HEK293 (cell line): Measurements from ENCODE around the gene NPHP1.

Experiments
- CTCF ChIA-PET: fragments of 350-600 bp; formaldehyde crosslinking; extraction: SDS; loops from one replicate; lab custom pipeline; 2021; ENCODE audit warnings: antibody characterized with exemption; lab: Yijun Ruan, JAX
- POLR2A ChIA-PET: fragments of 300-600 bp; formaldehyde crosslinking; extraction: SDS; loops from one replicate; lab custom pipeline; 2020; ENCODE audit warnings: antibody characterized with exemption, inconsistent platforms; lab: Yijun Ruan, JAX
- H3K27ac ChIP-seq: fragments of 200-500 bp; sonication (Bioruptor generic); 2 replicates; pipeline ENCODE4 v1.5.1; 2014; ENCODE audit warnings: low read depth, low read length, control low read depth, inconsistent platforms; ENCODE audit errors: extremely low read depth
- H3K36me3 ChIP-seq, 2 experiments: fragments of 200-500 bp in 1 of 2; sonication (Bioruptor generic) in 1 of 2; 1 replicate in 1 of 2; 2 replicates in 1 of 2; pipeline ENCODE4 v1.5.1; 2014 to 2017; ENCODE audit warnings: inconsistent platforms in 2 of 2, low read length in 2 of 2; ENCODE audit not compliant: control insufficient read depth in 2 of 2, insufficient read depth in 1 of 2
- H3K4me1 ChIP-seq: fragments of 200-500 bp; sonication (Bioruptor generic); 2 replicates; pipeline ENCODE4 v1.5.1; 2014; ENCODE audit warnings: mild to moderate bottlenecking, low read length, inconsistent platforms; ENCODE audit not compliant: control insufficient read depth, insufficient read depth
- H3K4me3 ChIP-seq: 2 replicates; pipeline ENCODE4 v1.5.1; 2011; ENCODE audit warnings: low read depth, mild to moderate bottlenecking, control low read depth, low read length, moderate library complexity
- H3K9me3 ChIP-seq: fragments of 200-500 bp; sonication (Bioruptor generic); 2 replicates; pipeline ENCODE4 v1.5.1; 2014; ENCODE audit warnings: low read depth, low read length, inconsistent platforms; ENCODE audit not compliant: control insufficient read depth, insufficient read depth
- KLF9 ChIP-seq: fragments of 450-650 bp; formaldehyde crosslinking; IDR thresholded peaks from 2 replicates; pipeline ENCODE4 v1.5.1; 2016; ENCODE audit warnings: missing biosample characterization, missing genetic modification characterization, low read depth
- PRDM1 ChIP-seq: fragments of 450-650 bp; formaldehyde crosslinking; IDR thresholded peaks from 2 replicates; pipeline ENCODE4; 2016; ENCODE audit warnings: missing biosample characterization, missing genetic modification characterization
- SCRT2 ChIP-seq: fragments of 450-650 bp; formaldehyde crosslinking; IDR thresholded peaks from 2 replicates; pipeline ENCODE4 v1.5.1; 2016; ENCODE audit warnings: missing biosample characterization, missing genetic modification characterization
- SP3 ChIP-seq: fragments of 450-650 bp; formaldehyde crosslinking; IDR thresholded peaks from 2 replicates; pipeline ENCODE4 v1.5.1; 2016; ENCODE audit warnings: missing biosample characterization, missing genetic modification characterization
- YY2 ChIP-seq: fragments of 450-650 bp; formaldehyde crosslinking; IDR thresholded peaks from 2 replicates; pipeline ENCODE4 v1.5.1; 2016; ENCODE audit warnings: missing biosample characterization, missing genetic modification characterization
- ZBTB20 ChIP-seq: fragments of 450-650 bp; formaldehyde crosslinking; IDR thresholded peaks from 2 replicates; pipeline ENCODE4 v1.5.1; 2016; ENCODE audit warnings: missing biosample characterization, missing genetic modification characterization
- ZNF112 ChIP-seq: fragments of 450-650 bp; formaldehyde crosslinking; IDR thresholded peaks from 2 replicates; pipeline ENCODE4 v1.5.0; 2017; ENCODE audit warnings: missing biosample characterization, missing genetic modification characterization
- ZNF24 ChIP-seq: fragments of 450-650 bp; formaldehyde crosslinking; IDR thresholded peaks from 2 replicates; pipeline ENCODE4 v1.5.1; 2016; ENCODE audit warnings: missing biosample characterization, missing genetic modification characterization
- ZNF341 ChIP-seq: fragments of 450-650 bp; formaldehyde crosslinking; IDR thresholded peaks from 2 replicates; pipeline ENCODE4; 2016; ENCODE audit warnings: low read depth, missing biosample characterization, missing genetic modification characterization
- ZNF366 ChIP-seq: fragments of 450-650 bp; formaldehyde crosslinking; conservative IDR thresholded peaks from 2 replicates; pipeline ENCODE4 v1.5.1; 2016; ENCODE audit warnings: missing biosample characterization, missing genetic modification characterization
- ZNF621 ChIP-seq: fragments of 450-650 bp; formaldehyde crosslinking; IDR thresholded peaks from 2 replicates; pipeline ENCODE4 v1.5.1; 2017; ENCODE audit warnings: missing biosample characterization, missing genetic modification characterization
- ZNF791 ChIP-seq: fragments of 450-650 bp; formaldehyde crosslinking; IDR thresholded peaks from 2 replicates; pipeline ENCODE4 v1.5.1; 2016; ENCODE audit warnings: missing biosample characterization, missing genetic modification characterization
- TF ChIP-seq, protein P1 (sequence below): fragments of 450-650 bp; formaldehyde crosslinking; IDR thresholded peaks from 2 replicates; pipeline ENCODE4 v1.5.1; 2017; ENCODE audit warnings: missing biosample characterization, missing genetic modification characterization
- TF ChIP-seq, protein P2 (sequence below): fragments of 450-650 bp; formaldehyde crosslinking; IDR thresholded peaks from 2 replicates; pipeline ENCODE4 v1.5.1; 2016; ENCODE audit warnings: missing biosample characterization, missing genetic modification characterization
- TF ChIP-seq, protein P3 (sequence below): fragments of 450-650 bp; formaldehyde crosslinking; IDR thresholded peaks from 2 replicates; pipeline ENCODE4 v1.5.1; 2017; ENCODE audit warnings: missing biosample characterization, mild to moderate bottlenecking, missing genetic modification characterization, moderate library complexity
- TF ChIP-seq, protein P4 (sequence below): fragments of 450-650 bp; formaldehyde crosslinking; IDR thresholded peaks from 2 replicates; pipeline ENCODE4 v1.5.1; 2017; ENCODE audit warnings: missing biosample characterization, missing genetic modification characterization
- TF ChIP-seq, protein P5 (sequence below): fragments of 450-650 bp; formaldehyde crosslinking; IDR thresholded peaks from 2 replicates; pipeline ENCODE4 v1.5.1; 2016; ENCODE audit warnings: missing biosample characterization, missing genetic modification characterization, borderline replicate concordance
- TF ChIP-seq, protein P6 (sequence below): fragments of 450-650 bp; formaldehyde crosslinking; IDR thresholded peaks from 2 replicates; pipeline ENCODE4 v1.5.1; 2016; ENCODE audit warnings: missing biosample characterization, missing genetic modification characterization

Gene NPHP1

DNA sequence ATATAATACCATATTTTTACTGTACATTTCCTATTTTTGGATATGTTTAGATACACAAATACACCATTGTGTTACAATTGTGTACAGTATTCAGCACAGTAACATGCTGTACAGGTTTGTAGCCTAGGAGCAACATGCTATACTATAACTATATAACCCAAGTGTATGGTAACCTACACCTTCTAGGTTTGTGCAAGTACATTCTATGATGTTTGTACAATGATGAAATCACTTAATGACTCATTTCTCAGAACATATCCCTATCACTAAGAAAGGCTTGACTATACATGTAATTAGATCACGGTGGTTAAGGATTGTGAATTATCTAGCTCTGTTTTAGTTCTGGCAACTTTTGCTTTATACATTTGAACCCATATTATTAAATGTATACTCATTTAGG lies 31.3 kb downstream of the NPHP1 start (continued):
- TF ChIP-seq, protein P1, sequence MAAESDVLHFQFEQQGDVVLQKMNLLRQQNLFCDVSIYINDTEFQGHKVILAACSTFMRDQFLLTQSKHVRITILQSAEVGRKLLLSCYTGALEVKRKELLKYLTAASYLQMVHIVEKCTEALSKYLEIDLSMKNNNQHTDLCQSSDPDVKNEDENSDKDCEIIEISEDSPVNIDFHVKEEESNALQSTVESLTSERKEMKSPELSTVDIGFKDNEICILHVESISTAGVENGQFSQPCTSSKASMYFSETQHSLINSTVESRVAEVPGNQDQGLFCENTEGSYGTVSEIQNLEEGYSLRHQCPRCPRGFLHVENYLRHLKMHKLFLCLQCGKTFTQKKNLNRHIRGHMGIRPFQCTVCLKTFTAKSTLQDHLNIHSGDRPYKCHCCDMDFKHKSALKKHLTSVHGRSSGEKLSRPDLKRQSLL = no peak
- TF ChIP-seq, protein P2, sequence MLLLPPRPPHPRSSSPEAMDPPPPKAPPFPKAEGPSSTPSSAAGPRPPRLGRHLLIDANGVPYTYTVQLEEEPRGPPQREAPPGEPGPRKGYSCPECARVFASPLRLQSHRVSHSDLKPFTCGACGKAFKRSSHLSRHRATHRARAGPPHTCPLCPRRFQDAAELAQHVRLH (tag by site-specific recombination) = no peak
- 0 out of 2 replicates have a peak, but pooled peaks have one; percentile 13 for TF ChIP-seq ZNF24 (tag by site-specific recombination)
- TF ChIP-seq SCRT2 = peak; percentile 56; the same call in 1 of the 2 replicates
- TF ChIP-seq ZNF112 (tag by site-specific recombination) = no peak
- TF ChIP-seq SP3 = 0 out of 2 replicates have a peak, but pooled peaks have one; percentile 12
- TF ChIP-seq, protein P3, sequence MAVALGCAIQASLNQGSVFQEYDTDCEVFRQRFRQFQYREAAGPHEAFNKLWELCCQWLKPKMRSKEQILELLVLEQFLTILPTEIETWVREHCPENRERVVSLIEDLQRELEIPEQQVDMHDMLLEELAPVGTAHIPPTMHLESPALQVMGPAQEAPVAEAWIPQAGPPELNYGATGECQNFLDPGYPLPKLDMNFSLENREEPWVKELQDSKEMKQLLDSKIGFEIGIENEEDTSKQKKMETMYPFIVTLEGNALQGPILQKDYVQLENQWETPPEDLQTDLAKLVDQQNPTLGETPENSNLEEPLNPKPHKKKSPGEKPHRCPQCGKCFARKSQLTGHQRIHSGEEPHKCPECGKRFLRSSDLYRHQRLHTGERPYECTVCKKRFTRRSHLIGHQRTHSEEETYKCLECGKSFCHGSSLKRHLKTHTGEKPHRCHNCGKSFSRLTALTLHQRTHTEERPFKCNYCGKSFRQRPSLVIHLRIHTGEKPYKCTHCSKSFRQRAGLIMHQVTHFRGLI (tag by site-specific recombination) = no peak
- TF ChIP-seq PRDM1 (tag by site-specific recombination) = peak; percentile 43; the same call in 1 of the 2 replicates
- no peak for TF ChIP-seq ZBTB20 (tag by site-specific recombination)
- TF ChIP-seq ZNF366 (tag by site-specific recombination) = 0 out of 2 replicates have a peak, but pooled peaks have one; percentile 35

DNA sequence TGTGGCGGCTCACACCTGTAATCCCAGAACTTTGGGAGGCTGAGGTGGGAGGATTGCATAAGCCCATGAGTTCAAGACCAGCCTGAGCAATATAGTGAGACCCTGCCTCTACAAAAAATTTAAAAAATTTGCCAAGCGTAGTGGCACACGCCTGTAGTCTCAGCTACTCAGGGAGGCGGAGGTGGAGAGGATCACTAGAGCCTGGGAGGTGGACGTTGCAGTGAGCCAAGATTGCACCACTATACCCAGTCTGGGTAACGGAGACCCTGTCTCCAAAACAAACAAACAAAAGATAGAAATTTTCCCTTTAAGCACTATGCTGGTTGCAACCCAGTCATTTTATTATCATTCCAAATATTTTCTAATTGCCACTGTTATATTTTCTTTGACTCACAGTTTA lies 32.3 kb downstream of the NPHP1 start:
- H3K9me3 ChIP-seq = no peaks in the 10 kb centered on the region
- ChIA-PET CTCF (no interaction called here), POLR2A (no interaction called here)
- no peak overlapping the region for H3K27ac ChIP-seq
- TF ChIP-seq, protein P4, sequence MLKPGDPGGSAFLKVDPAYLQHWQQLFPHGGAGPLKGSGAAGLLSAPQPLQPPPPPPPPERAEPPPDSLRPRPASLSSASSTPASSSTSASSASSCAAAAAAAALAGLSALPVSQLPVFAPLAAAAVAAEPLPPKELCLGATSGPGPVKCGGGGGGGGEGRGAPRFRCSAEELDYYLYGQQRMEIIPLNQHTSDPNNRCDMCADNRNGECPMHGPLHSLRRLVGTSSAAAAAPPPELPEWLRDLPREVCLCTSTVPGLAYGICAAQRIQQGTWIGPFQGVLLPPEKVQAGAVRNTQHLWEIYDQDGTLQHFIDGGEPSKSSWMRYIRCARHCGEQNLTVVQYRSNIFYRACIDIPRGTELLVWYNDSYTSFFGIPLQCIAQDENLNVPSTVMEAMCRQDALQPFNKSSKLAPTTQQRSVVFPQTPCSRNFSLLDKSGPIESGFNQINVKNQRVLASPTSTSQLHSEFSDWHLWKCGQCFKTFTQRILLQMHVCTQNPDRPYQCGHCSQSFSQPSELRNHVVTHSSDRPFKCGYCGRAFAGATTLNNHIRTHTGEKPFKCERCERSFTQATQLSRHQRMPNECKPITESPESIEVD (tag by site-specific recombination) = no peak
- TF ChIP-seq, protein P3 (tag by site-specific recombination) = no peak
- no peak for TF ChIP-seq KLF9 (tag by site-specific recombination)
- no peak for TF ChIP-seq ZNF791 (tag by site-specific recombination)
- no peak for TF ChIP-seq ZNF341 (tag by site-specific recombination)
- TF ChIP-seq, protein P5, sequence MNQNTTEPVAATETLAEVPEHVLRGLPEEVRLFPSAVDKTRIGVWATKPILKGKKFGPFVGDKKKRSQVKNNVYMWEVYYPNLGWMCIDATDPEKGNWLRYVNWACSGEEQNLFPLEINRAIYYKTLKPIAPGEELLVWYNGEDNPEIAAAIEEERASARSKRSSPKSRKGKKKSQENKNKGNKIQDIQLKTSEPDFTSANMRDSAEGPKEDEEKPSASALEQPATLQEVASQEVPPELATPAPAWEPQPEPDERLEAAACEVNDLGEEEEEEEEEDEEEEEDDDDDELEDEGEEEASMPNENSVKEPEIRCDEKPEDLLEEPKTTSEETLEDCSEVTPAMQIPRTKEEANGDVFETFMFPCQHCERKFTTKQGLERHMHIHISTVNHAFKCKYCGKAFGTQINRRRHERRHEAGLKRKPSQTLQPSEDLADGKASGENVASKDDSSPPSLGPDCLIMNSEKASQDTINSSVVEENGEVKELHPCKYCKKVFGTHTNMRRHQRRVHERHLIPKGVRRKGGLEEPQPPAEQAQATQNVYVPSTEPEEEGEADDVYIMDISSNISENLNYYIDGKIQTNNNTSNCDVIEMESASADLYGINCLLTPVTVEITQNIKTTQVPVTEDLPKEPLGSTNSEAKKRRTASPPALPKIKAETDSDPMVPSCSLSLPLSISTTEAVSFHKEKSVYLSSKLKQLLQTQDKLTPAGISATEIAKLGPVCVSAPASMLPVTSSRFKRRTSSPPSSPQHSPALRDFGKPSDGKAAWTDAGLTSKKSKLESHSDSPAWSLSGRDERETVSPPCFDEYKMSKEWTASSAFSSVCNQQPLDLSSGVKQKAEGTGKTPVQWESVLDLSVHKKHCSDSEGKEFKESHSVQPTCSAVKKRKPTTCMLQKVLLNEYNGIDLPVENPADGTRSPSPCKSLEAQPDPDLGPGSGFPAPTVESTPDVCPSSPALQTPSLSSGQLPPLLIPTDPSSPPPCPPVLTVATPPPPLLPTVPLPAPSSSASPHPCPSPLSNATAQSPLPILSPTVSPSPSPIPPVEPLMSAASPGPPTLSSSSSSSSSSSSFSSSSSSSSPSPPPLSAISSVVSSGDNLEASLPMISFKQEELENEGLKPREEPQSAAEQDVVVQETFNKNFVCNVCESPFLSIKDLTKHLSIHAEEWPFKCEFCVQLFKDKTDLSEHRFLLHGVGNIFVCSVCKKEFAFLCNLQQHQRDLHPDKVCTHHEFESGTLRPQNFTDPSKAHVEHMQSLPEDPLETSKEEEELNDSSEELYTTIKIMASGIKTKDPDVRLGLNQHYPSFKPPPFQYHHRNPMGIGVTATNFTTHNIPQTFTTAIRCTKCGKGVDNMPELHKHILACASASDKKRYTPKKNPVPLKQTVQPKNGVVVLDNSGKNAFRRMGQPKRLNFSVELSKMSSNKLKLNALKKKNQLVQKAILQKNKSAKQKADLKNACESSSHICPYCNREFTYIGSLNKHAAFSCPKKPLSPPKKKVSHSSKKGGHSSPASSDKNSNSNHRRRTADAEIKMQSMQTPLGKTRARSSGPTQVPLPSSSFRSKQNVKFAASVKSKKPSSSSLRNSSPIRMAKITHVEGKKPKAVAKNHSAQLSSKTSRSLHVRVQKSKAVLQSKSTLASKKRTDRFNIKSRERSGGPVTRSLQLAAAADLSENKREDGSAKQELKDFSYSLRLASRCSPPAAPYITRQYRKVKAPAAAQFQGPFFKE (tag by site-specific recombination) = no peak
- TF ChIP-seq YY2 = no peak
- TF ChIP-seq ZNF621 = no peak
- TF ChIP-seq, protein P6, sequence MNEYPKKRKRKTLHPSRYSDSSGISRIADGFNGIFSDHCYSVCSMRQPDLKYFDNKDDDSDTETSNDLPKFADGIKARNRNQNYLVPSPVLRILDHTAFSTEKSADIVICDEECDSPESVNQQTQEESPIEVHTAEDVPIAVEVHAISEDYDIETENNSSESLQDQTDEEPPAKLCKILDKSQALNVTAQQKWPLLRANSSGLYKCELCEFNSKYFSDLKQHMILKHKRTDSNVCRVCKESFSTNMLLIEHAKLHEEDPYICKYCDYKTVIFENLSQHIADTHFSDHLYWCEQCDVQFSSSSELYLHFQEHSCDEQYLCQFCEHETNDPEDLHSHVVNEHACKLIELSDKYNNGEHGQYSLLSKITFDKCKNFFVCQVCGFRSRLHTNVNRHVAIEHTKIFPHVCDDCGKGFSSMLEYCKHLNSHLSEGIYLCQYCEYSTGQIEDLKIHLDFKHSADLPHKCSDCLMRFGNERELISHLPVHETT (tag by site-specific recombination) = no peak
- no peaks in the 10 kb centered on the region for H3K36me3 ChIP-seq
- no peaks in the 10 kb centered on the region for H3K4me1 ChIP-seq
- no peak overlapping the region for H3K4me3 ChIP-seq
